Medulla oblongata (tissue), 1 donor: ENCODE measurements around the gene AHCYL2.

Experiments used
- DNase-seq: peaks from one replicate; pipeline ENCODE4 v3.0.0-alpha.2; 2015; ENCODE audit errors: extremely low spot score

Gene AHCYL2

GRCh38 chr7:129224251-129225205 lies at the start of gene AHCYL2:
Gene AHCYL2, plus strand, starts transcription at chr7:129225030.
- DNase-seq, result peak; percentile 99

- no peak for DNase-seq
Observed at GRCh38 chr7:129176916-129177710, 47.7 kb upstream of the AHCYL2 start.

- DNase-seq, result no peak
Observed at GRCh38 chr7:129184981-129185670, 39.7 kb upstream of the AHCYL2 start.

GRCh38 chr7:129186749-129187260 lies 38.0 kb upstream of the AHCYL2 start:
- DNase-seq, result no peak

GRCh38 chr7:129187681-129188371 lies 37.0 kb upstream of the AHCYL2 start:
- no peak for DNase-seq

GRCh38 chr7:129188372-129188891 lies 36.4 kb upstream of the AHCYL2 start, which contains the start of gene SMO:
Gene SMO, plus strand, starts transcription at chr7:129188633. Its CDS starts 519 bp downstream, at chr7:129189152.
- peak; percentile 34 for DNase-seq

- DNase-seq, result no peak
Observed at GRCh38 chr7:129188892-129189660, 35.8 kb upstream of the AHCYL2 start.

GRCh38 chr7:129189661-129190310 lies 35.0 kb upstream of the AHCYL2 start:
- DNase-seq, result no peak

GRCh38 chr7:129191272-129191671 lies 33.6 kb upstream of the AHCYL2 start:
- DNase-seq, result no peak

- DNase-seq, result no peak
Observed at GRCh38 chr7:129193892-129194291, 30.9 kb upstream of the AHCYL2 start.

- no peak for DNase-seq
Observed at GRCh38 chr7:129197771-129198170, 27.1 kb upstream of the AHCYL2 start.

- no peak for DNase-seq
Observed at GRCh38 chr7:129199406-129199805, 25.4 kb upstream of the AHCYL2 start.

- no peak for DNase-seq
Observed at GRCh38 chr7:129202058-129202777, 22.6 kb upstream of the AHCYL2 start.

GRCh38 chr7:129203050-129203741 lies 21.6 kb upstream of the AHCYL2 start:
- DNase-seq, result no peak

GRCh38 chr7:129205126-129205818 lies 19.6 kb upstream of the AHCYL2 start:
- no peak for DNase-seq

- no peak for DNase-seq
Observed at GRCh38 chr7:129205987-129206785, 18.6 kb upstream of the AHCYL2 start.

GRCh38 chr7:129208667-129209066 lies 16.2 kb upstream of the AHCYL2 start:
- no peak for DNase-seq
